ENCODE data around the gene RBM33.

DNA sequence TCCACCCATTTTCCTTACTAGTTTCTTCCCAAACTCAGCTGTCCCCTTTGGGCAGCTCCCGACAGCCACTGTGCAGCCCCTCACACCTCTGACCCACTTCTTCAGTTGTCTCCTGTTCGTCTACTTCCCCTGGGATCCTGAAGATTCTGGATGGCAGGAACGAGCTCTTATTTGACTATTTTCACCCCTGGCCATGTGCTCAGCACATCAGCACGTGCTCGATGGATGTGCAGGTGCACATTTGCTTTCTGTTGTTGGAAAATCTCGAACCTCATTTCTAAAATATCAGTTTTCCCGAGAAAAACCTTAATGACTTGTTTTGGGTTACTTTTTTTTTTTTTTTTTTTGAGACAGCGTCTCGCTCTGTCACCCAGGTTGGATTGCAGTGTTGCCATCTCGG, 31.8 kb upstream of the RBM33 start:
- no peak for TF ChIP-seq POLR2AphosphoS5 (IDR thresholded peaks at IDR 0.05; ENCODE audit: low read depth, low read length)
- TF ChIP-seq, protein P1, sequence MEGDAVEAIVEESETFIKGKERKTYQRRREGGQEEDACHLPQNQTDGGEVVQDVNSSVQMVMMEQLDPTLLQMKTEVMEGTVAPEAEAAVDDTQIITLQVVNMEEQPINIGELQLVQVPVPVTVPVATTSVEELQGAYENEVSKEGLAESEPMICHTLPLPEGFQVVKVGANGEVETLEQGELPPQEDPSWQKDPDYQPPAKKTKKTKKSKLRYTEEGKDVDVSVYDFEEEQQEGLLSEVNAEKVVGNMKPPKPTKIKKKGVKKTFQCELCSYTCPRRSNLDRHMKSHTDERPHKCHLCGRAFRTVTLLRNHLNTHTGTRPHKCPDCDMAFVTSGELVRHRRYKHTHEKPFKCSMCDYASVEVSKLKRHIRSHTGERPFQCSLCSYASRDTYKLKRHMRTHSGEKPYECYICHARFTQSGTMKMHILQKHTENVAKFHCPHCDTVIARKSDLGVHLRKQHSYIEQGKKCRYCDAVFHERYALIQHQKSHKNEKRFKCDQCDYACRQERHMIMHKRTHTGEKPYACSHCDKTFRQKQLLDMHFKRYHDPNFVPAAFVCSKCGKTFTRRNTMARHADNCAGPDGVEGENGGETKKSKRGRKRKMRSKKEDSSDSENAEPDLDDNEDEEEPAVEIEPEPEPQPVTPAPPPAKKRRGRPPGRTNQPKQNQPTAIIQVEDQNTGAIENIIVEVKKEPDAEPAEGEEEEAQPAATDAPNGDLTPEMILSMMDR (IDR thresholded peaks at IDR 0.05; ENCODE audit: control extremely low read depth in 1 of 3, insufficient read depth in 1 of 3, low read depth in 1 of 3, low read length in 3 of 3), result no peak
- TF ChIP-seq EP300 (IDR thresholded peaks at IDR 0.05; ENCODE audit: borderline replicate concordance in 1 of 2, low read depth in 2 of 2, low read length in 2 of 2), result no peak
- no peak for TF ChIP-seq PHF8 (conservative IDR thresholded peaks at IDR 0.05; ENCODE audit: low read depth, low read length)
- no peak for TF ChIP-seq POLR2A (IDR thresholded peaks at IDR 0.05; ENCODE audit: control extremely low read depth in 1 of 2, low read depth in 2 of 2, low read length in 2 of 2)
- no peak for TF ChIP-seq EGR1 (IDR thresholded peaks at IDR 0.05; ENCODE audit: borderline replicate concordance, low read depth, low read length)
- no peak for TF ChIP-seq POU5F1 (IDR thresholded peaks at IDR 0.05; ENCODE audit: low read depth, low read length)
- TF ChIP-seq SP4 (IDR thresholded peaks at IDR 0.05; ENCODE audit: low read length), result no peak
- TF ChIP-seq JUN (IDR thresholded peaks at IDR 0.05; ENCODE audit: low read depth, low read length), result no peak
- TF ChIP-seq RFX5 (IDR thresholded peaks at IDR 0.05; ENCODE audit: borderline replicate concordance, low read depth, low read length), result no peak
- no peak for TF ChIP-seq SRF (IDR thresholded peaks at IDR 0.05; ENCODE audit: low read depth, low read length)
- no peak for TF ChIP-seq SP2 (IDR thresholded peaks at IDR 0.05; ENCODE audit: low read length)
